Skin of body (tissue), 2 donors: ENCODE measurements around the gene PACSIN2. TPM values are rescaled to one million over a fixed set of nuclear protein-coding genes. Genes with fewer than 3 reads are reported as not detected.

Source experiments
- DNase-seq: peaks from one replicate; lab custom pipeline; 2025; lab: John Stamatoyannopoulos, UW
- total RNA-seq: library from RNA; depleted of rRNA; stranded (reverse); fragments of >200 nt; gene quantifications from one replicate; pipeline ENCODE4 v1.2.3, GENCODE V29; 2014

The PACSIN2 gene
- total RNA-seq, 1 donor from 2014 or later: 29.3 TPM

GRCh38 chr22:42862045-42862734, 152.8 kb downstream of the PACSIN2 start:
- DNase-seq: no peak

- no peak for DNase-seq
Measured at GRCh38 chr22:42860968-42861367, 154.0 kb downstream of the PACSIN2 start.

- DNase-seq: no peak
Measured at GRCh38 chr22:42857845-42858481, 157.0 kb downstream of the PACSIN2 start.

DNA sequence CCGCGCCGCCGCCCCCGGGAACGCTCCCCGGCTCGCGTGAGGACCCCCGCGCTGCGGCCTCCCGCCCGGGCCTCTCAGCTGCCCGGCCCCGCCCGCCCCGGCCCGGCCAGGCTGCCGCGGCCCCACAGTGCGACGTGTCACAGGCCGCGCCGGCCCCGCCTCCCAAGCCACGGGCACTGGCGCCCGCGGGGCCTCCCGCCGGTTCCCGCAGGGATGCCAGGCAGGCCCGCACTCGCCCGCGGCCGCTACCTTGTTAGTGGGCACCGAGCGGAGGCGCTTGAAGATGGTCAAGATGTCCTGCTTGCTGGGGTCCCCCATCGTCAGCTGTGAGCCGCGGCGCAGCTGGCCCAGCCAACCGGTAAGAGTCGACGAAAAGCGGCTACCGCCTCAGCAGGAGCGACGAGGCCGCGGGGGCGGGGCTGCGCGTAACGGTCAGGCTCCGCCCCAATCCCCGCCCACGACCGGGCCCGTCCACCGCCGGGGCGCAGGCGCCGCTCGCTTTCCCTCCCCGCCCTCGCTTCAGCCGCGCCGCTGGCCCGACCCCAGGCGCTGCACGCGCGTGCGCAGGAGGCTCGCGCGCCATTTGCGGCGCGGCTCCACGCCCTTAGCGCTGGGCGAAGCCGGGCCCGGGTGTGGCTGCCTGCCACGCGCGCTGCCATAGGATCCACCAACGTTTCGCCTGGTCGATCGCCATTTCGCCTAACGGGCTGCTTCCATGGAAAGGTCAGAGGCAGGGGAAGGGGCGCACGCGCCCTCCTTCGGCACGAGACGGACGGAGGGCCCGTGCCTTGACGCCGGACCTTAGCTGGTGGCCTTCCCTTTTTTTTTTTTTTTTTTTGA, 157.9 kb downstream of the PACSIN2 start, which contains the start of gene ARFGAP3:
TSS of gene ARFGAP3 (minus strand) at position 409 of the 840 bp plus-strand sequence. CDS start at position 318, 91 bp downstream.
- peak; percentile 91 for DNase-seq

GRCh38 chr22:42856179-42856864, 158.6 kb downstream of the PACSIN2 start:
- DNase-seq: peak; percentile 15

- DNase-seq: no peak
Measured at GRCh38 chr22:42855721-42856120, 159.2 kb downstream of the PACSIN2 start.

- DNase-seq: no peak
Measured at GRCh38 chr22:42855211-42855610, 159.7 kb downstream of the PACSIN2 start.

DNA sequence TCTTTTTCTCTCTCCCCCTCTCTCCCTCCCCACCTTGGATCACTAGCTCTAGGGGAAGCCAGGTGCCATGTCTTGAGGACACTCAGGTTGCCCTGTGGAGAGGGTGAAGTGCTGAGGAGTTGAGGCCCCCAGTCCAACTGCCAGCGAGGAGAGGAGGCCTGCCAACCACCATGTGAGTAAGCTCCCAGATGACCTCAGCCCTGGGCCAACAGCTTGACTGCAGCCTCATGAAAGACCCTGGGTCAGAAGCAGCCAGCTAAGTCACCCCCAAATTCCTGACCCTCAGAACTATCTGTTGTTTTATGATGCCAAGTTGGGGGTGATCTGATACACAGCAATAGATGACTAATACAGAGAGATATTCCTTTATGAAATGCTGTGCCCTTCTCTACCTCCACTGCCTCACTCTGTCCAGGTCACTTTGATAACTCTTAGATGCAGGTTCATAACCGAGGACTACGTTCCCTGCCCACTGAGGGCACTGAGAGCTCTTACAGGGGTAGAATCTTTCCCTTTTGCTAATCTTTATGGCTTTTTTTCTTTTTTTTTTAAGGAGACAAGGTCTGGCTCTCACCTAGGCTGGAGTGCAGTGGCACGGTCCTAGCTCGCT, 165.9 kb downstream of the PACSIN2 start:
- no peak for DNase-seq

DNA sequence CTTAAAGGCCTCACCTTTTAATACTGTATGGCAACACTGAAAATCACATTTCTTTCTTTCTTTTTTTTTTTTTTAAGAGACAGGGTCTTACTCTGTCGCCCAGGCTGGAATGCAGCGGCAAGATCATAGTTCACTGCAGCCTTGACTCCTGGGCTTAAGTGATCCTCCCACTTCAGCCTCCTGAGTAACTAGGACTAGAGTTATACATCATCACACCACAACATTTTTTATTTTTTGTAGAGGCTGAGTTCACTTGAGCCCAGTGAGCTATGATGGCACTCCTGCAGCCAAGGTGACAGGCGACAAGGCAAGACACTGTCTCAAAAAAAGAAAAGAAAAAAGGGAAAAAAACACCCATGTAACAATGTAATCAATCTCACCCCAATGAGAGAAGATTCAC, 167.8 kb downstream of the PACSIN2 start:
- DNase-seq: no peak

- no peak for DNase-seq
Measured at GRCh38 chr22:42844756-42845155, 170.2 kb downstream of the PACSIN2 start.

GRCh38 chr22:42842658-42843370, 172.1 kb downstream of the PACSIN2 start:
- no peak for DNase-seq

DNA sequence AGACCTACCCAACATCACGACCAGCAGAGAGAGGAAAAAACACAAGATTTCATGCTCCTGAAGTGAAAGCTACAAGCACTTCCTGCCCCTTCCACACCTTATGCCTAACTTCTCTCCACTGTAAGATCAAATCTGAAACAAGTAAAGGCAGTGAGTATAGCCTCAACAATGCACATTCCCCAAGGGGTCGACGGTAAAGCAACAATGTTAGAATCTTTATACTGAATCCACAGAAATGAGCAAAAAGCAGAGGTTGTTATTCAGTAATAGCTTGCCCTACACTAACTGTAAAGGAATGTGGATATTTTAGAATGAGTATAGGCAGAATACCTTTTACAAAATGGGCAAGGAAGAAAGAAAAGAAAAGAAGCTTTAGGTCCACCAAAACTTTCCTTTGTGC, 173.5 kb downstream of the PACSIN2 start:
- DNase-seq: no peak

- DNase-seq: no peak
Measured at GRCh38 chr22:42837556-42837955, 177.4 kb downstream of the PACSIN2 start.

GRCh38 chr22:42836026-42836425, 178.9 kb downstream of the PACSIN2 start:
- no peak for DNase-seq

- DNase-seq: no peak
Measured at GRCh38 chr22:42834177-42834949, 180.6 kb downstream of the PACSIN2 start.

DNA sequence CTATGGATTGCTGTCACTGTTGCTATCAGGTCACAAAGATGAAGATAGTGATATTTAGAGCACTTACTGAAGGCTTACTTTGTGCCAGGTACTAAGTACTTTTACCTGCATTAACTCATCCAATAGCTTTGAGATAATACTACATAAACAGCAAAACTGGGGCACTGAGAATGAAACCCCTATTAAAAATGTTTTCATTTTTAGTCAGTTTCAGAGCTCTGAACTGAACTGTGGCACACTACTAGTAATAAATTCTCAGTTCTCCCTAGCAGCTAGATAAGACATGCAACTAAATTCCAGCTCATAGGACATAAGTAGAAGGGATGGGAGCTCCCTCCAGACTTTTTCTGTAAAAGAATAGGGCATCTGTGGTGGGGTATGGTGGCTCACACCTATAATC, 181.8 kb downstream of the PACSIN2 start:
- no peak for DNase-seq

DNA sequence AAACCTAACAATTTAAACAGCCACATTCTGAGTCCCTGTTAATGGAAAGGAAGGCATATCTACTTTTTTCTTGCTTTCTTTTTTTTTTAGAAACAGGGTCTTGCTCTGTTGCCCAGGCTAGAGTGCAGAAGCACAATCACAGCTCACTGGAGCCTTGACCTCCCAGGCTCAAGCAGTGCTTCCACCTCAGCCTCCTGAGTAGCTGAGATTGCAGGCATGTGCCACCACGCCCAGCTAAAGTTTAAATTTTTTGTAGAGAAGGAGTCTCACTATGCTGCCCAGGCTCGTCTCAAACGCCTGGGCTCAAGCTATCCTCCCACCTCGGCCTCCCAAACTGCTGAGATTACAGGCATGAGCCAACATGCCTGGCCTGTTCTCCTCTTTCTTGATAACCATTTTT, 183.2 kb downstream of the PACSIN2 start:
- DNase-seq: no peak

DNA sequence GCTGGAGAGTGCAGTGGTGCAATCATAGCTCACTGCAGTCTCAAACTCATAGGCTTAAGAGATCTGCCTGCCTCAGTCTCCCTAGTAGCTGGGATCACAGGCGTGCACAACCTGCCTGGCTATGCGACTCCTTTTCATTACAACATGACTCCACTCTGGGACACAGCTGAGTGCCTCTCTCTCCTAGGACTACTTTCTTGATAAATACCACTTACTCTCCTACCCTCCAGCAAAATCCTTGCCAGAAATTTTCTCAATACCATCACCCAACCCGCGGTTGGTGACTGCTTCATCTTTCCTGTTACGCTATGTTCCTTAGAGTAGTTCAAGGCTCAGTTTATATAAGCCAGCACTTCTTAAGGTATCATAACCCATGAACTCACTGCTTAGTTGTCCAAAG, 184.8 kb downstream of the PACSIN2 start:
- DNase-seq: no peak

- DNase-seq: no peak
Measured at GRCh38 chr22:42829302-42829701, 185.6 kb downstream of the PACSIN2 start.

- no peak for DNase-seq
Measured at GRCh38 chr22:42825796-42826195, 189.2 kb downstream of the PACSIN2 start.
